ENCODE results near the gene MAP2K6. TPM values are rescaled to one million over a fixed set of nuclear protein-coding genes. Genes with fewer than 3 reads are reported as not detected.
A peak's percentile ranks its signal among the peaks of the same experiment; 100 is the strongest.

The MAP2K6 gene
- total RNA-seq, 2 experiments from 2014 or later: 2.7 to 3.4 TPM

DNA sequence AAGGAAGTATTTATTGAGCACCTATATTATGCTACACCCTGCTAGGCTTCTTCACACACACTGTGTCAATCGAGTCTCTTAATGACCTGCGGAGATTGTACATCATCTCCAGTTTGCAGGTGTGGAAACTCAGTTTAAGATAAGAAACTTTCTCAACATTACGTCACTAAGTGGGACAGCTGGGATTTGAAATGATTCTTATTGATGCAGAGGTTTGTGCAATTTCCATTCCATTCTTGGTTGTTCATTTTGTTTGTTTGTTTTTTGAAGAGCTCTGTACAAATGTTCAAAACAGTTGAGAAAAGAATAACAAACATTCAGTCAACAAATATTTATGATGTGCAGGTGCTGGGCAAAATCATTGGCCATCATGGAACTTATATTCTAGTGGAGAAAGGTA is 84.8 kb downstream of the MAP2K6 start:
- Mint-ChIP-seq H3K27ac (no peak overlapping the region), H3K4me3 (no peak overlapping the region)

DNA sequence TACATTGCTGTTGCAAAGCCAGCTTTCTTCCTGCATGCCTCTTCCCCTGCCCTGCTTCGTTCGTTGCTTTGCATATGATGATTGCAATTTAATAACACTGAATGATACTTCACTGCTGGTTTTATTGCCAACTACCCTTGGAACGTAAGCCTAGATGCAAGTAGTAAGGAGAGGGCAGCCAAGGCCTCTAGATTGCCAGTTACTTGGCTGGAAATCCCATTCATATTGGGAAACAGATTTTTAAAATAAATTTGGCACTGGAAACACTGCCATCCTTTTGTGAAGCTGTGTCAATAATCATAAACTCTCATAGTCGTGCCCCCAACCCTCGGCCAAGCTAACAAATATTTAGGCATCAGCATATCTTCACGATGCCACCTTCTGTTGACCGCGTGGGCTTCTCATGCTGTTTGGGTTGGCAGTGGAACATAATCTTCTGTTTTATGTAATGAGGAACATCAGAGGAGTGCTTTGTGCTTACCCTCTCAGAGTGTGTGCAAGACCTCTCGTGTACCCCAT is 86.5 kb downstream of the MAP2K6 start:
- DNase-seq: no peak
- no peaks in the 10 kb centered on the region for H3K9me3 Mint-ChIP-seq (ENCODE audit: low read depth)
- POLR2A ChIA-PET: no interaction called here
- ATAC-seq: no peak
- peaks cover 2% of the 10 kb centered on the region for H3K36me3 Mint-ChIP-seq (ENCODE audit: low read depth)
- H3K4me1 Mint-ChIP-seq: peaks cover 25% of the 10 kb centered on the region
- intact Hi-C loops (cut with DNase I, micrococcal nuclease): loop anchor here in 1 of 2 experiments (10.0 kb wide), 1 partner anchor 176 kb away; the partner anchor contains the start of gene ABCA5
- CTCF ChIA-PET: interaction anchor here (0.8 to 1.3 kb wide), 4 partner anchors 16 to 24 kb away, joined by 3 to 4 read pairs (median 3); no protein-coding TSS in a partner anchor
- H3K27ac Mint-ChIP-seq: no peak overlapping the region
- H3K27me3 Mint-ChIP-seq: no peaks in the 10 kb centered on the region
- H3K4me3 Mint-ChIP-seq: no peak overlapping the region

More for the DNA sequence above, 84.8 kb downstream of the MAP2K6 start:
- intact Hi-C loops (cut with DNase I, micrococcal nuclease): no loop called here
- CTCF ChIA-PET: interaction anchor here (1.0 to 1.1 kb wide), 2 partner anchors 13 to 154 kb away, joined by 3 read pairs; no protein-coding TSS in a partner anchor
- Mint-ChIP-seq H3K4me1 (peaks cover 25% of the 10 kb centered on the region), H3K36me3 (ENCODE audit: low read depth) (no peaks in the 10 kb centered on the region), H3K9me3 (ENCODE audit: low read depth) (no peaks in the 10 kb centered on the region), H3K27me3 (no peaks in the 10 kb centered on the region)
- no peak for ATAC-seq
- no peak for DNase-seq
- POLR2A ChIA-PET: no interaction called here

DNA sequence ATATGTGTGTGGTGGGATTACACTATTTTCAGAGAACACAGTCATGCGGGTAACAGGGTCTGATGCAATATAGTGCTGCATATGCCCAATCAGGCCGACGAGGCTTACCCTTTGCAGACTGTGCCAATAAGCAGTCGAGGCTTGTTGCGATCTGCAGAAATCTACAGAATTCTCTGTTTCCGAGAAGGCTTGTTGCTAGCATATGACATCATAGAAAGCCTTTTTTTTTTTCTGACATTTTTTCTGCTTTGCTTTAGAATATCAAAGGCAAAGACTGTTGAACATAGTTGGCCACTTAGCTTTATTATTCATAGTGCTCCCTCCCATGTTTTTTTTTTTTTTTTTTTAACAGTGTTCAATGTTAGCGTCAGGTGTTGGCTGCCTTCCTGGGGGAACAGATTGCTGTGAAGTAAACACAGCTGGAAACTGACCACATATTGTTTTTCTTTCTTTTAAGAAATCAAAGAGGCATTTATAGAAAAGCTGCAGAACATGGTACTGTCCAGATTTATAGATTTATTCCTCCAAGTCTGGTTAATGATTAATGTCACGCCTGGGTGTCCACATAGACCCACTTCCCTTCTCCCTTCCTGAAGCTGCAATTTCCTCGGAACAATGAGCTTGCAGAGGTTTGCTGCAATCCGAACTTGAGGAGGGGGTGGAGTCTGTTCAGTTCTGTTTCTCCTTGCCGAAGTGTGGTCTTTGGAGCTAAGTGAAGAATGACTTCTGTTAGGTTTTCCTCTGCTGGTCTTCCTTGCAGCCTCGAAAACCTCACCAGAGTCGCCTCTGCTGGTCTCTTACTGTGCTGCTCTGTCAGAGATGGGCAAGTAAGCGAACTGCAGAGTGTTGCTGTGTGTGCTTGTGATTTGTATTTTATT is 87.3 kb downstream of the MAP2K6 start:
- Mint-ChIP-seq H3K9me3 (ENCODE audit: low read depth) (no peaks in the 10 kb centered on the region), H3K4me3 (peak overlapping the region; percentile 16), H3K27ac (peak overlapping the region; percentile 74), H3K4me1 (peaks cover 23% of the 10 kb centered on the region), H3K27me3 (no peaks in the 10 kb centered on the region), H3K36me3 (ENCODE audit: low read depth) (peaks cover 3% of the 10 kb centered on the region)
- ATAC-seq: peak; percentile 55
- DNase-seq: peak; percentile 25
- intact Hi-C loops (cut with DNase I, micrococcal nuclease): loop anchor here in 1 of 2 experiments (10.0 kb wide), 1 partner anchor 177 kb away; the partner anchor contains the start of gene ABCA5
- POLR2A ChIA-PET: interaction anchor here (0.6 to 0.7 kb wide), 2 partner anchors 35 to 71 kb away, joined by 4 to 7 read pairs; no protein-coding TSS in a partner anchor
- CTCF ChIA-PET: interaction anchor here (0.8 to 1.6 kb wide), 3 partner anchors 15 to 30 kb away, joined by 3 to 5 read pairs (median 3); no protein-coding TSS in a partner anchor

DNA sequence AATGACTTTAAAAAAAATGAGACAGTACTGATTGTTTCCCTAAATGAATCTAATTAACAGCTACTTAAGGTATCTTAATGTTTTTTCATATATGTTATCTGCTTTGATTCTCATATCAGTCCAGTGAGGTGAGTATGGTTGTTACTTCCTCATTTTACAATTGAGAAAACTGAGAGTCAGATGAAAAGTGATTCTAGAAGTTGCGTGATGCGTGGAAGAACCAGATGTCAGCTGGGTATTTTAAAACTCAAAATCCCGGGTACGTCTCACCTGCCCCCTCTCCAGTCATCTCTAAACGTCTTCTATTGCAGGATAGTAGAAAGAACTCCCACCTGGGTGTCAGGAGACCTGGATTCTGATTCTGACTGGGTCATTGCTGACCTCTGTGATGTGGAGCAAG is 89.2 kb downstream of the MAP2K6 start:
- DNase-seq (no peak), ATAC-seq (no peak)
- Mint-ChIP-seq H3K27ac (no peak overlapping the region), H3K27me3 (no peaks in the 10 kb centered on the region), H3K36me3 (ENCODE audit: low read depth) (peaks cover 3% of the 10 kb centered on the region), H3K9me3 (ENCODE audit: low read depth) (no peaks in the 10 kb centered on the region), H3K4me1 (peaks cover 23% of the 10 kb centered on the region), H3K4me3 (no peak overlapping the region)
- intact Hi-C loops (cut with DNase I, micrococcal nuclease): loop anchor here in 1 of 2 experiments (10.0 kb wide), 1 partner anchor 179 kb away; the partner anchor contains the start of gene ABCA5
- ChIA-PET POLR2A (no interaction called here), CTCF (interaction anchor here (0.8 to 1.3 kb wide), 2 partner anchors 8 to 10 kb away, joined by 3 read pairs; no protein-coding TSS in a partner anchor)

DNA sequence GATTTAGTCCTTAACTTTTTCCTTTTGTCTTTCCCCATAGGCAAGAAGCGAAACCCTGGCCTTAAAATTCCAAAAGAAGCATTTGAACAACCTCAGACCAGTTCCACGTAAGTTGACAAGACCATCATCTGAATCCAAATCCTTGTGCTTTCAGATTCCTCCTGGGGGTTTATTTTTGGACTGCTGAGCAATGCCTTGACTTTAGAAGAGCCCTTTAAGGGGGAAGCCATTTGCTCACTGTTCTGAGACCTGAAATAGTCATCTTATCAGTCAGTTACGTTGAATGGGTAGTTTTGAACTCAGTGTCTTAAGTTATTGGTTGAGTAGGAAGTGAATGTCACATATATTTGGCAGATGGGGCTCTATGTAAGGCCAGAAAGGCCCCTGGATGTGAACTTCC is 91.2 kb downstream of the MAP2K6 start:
- Mint-ChIP-seq H3K4me1 (peaks cover 24% of the 10 kb centered on the region), H3K36me3 (ENCODE audit: low read depth) (peaks cover 6% of the 10 kb centered on the region), H3K4me3 (no peak overlapping the region), H3K27ac (peak overlapping the region; percentile 13), H3K9me3 (ENCODE audit: low read depth) (no peaks in the 10 kb centered on the region), H3K27me3 (no peaks in the 10 kb centered on the region)
- ATAC-seq (no peak), DNase-seq (no peak)
- intact Hi-C loops (cut with DNase I, micrococcal nuclease): loop anchor here in 1 of 2 experiments (10.0 kb wide), 1 partner anchor 181 kb away; the partner anchor contains the start of gene ABCA5
- POLR2A ChIA-PET: no interaction called here
- CTCF ChIA-PET: interaction anchor here (1.6 kb wide), 2 partner anchors 11 to 12 kb away, joined by 5 to 6 read pairs; no protein-coding TSS in a partner anchor

DNA sequence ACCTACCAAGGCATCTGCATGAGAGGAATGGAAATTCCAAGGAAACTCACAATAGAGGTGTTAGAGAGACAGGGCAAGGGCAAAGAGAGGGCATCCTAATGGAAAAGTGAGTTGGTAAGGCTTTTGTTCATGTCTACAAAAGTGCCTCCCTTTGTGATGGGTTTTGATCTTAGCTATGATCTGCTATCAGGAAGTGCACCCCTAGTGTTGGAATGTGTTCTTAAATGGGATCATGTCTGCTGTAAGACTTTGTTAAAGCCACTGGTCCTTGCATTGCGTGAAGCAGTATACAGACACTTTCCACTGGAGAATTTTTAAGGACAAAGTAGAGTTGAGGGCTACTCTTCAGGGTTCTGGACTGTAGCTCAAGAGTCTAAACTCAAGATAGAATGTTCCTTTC is 92.0 kb downstream of the MAP2K6 start:
- ATAC-seq (no peak), DNase-seq (no peak)
- H3K9me3 Mint-ChIP-seq (ENCODE audit: low read depth): no peaks in the 10 kb centered on the region
- no peak overlapping the region for H3K4me3 Mint-ChIP-seq
- intact Hi-C loops (cut with DNase I, micrococcal nuclease): loop anchor here in 1 of 2 experiments (10.0 kb wide), 1 partner anchor 182 kb away; the partner anchor contains the start of gene ABCA5
- ChIA-PET CTCF (interaction anchor here (0.6 to 1.6 kb wide), 9 partner anchors 9 to 1643 kb away, joined by 3 to 6 read pairs (median 3); no protein-coding TSS in a partner anchor), POLR2A (interaction anchor here (0.6 to 0.7 kb wide), 2 partner anchors 194 to 549 kb away, joined by 4 read pairs; no protein-coding TSS in a partner anchor)
- H3K4me1 Mint-ChIP-seq: peaks cover 21% of the 10 kb centered on the region
- H3K27ac Mint-ChIP-seq: no peak overlapping the region
- H3K27me3 Mint-ChIP-seq: no peaks in the 10 kb centered on the region
- peaks cover 6% of the 10 kb centered on the region for H3K36me3 Mint-ChIP-seq (ENCODE audit: low read depth)

DNA sequence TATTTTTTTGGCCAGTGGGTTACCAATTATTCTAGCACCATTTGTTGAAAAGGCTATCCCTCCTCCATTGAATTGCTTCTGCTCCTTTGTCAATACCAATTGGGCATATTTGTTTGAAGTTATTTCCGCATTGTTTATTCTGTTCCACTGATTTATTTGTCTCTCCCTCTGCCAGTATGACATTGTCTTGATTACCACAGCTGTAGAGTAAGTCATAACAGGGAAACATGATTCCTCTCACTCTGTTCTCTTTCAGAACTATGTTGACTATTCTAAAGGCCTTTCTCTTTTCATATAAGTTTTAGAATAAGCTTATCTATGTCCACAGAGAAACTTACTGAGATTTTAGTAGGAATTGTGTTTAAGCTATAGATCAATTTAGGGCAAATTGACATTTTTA is 94.3 kb downstream of the MAP2K6 start:
- intact Hi-C loops (cut with DNase I, micrococcal nuclease): loop anchor here in 1 of 2 experiments (10.0 kb wide), 1 partner anchor 184 kb away; the partner anchor contains the start of gene ABCA5
- Mint-ChIP-seq H3K36me3 (ENCODE audit: low read depth) (peaks cover 6% of the 10 kb centered on the region), H3K27me3 (no peaks in the 10 kb centered on the region), H3K9me3 (ENCODE audit: low read depth) (no peaks in the 10 kb centered on the region), H3K4me1 (peaks cover 7% of the 10 kb centered on the region), H3K4me3 (no peak overlapping the region), H3K27ac (no peak overlapping the region)
- CTCF ChIA-PET: interaction anchor here (1.1 to 1.3 kb wide), 2 partner anchors 16 to 58 kb away, joined by 3 to 4 read pairs; no protein-coding TSS in a partner anchor
- POLR2A ChIA-PET: no interaction called here
- DNase-seq (no peak), ATAC-seq (no peak)

DNA sequence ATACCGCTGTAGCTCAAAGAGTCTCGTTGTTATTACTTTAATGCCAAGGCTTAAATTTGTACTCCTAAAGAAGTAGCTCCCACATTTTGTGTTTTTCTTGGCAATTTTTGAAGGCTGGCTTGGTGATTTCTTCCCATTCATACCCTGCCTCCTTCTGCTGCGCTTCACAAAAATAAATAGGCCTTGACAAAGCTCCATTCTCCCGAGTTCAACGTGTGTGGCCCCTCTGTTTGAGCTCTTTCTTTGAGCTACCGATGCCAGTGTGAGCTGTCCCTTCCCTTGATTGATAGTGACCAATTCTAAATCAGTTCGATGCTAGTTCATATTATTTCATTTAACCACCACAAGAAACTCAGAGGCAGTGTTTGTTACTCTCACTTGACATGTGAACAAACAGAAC is 96.8 kb downstream of the MAP2K6 start:
- CTCF ChIA-PET: interaction anchor here (3.4 kb wide), 1 partner anchor 13 kb away, joined by 30 read pairs; no protein-coding TSS in a partner anchor
- POLR2A ChIA-PET: no interaction called here
- peaks cover 5% of the 10 kb centered on the region for H3K4me1 Mint-ChIP-seq
- H3K27ac Mint-ChIP-seq: no peak overlapping the region
- intact Hi-C loops (cut with DNase I, micrococcal nuclease): no loop called here
- no peak overlapping the region for H3K4me3 Mint-ChIP-seq
- ATAC-seq (no peak), DNase-seq (no peak)
- no peaks in the 10 kb centered on the region for H3K27me3 Mint-ChIP-seq
- peaks cover 4% of the 10 kb centered on the region for H3K36me3 Mint-ChIP-seq (ENCODE audit: low read depth)
- no peaks in the 10 kb centered on the region for H3K9me3 Mint-ChIP-seq (ENCODE audit: low read depth)

DNA sequence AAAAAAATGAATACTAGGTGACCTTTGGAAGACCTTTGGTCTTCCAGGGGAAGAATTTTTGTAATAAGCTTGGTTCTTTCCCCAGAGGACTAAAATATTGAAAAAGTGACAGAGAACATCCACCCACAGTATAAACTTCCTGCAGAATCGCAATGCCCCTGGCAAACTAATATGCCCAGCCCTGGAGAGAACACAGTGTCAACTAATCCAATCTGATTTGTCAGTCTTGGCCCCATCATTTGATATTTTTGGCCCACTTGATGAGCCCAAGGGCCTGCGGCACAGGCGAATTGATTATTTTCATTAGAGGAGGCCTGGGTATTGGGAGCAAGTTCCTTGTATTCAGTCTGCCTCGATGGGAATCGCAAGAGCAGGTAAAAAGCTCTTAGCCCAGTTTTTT is 98.4 kb downstream of the MAP2K6 start:
- DNase-seq (no peak), ATAC-seq (no peak)
- intact Hi-C loops (cut with DNase I, micrococcal nuclease): no loop called here
- POLR2A ChIA-PET: no interaction called here
- Mint-ChIP-seq H3K4me1 (peaks cover 9% of the 10 kb centered on the region), H3K9me3 (ENCODE audit: low read depth) (no peaks in the 10 kb centered on the region), H3K27ac (no peak overlapping the region), H3K4me3 (no peak overlapping the region), H3K36me3 (ENCODE audit: low read depth) (peaks cover 10% of the 10 kb centered on the region), H3K27me3 (no peaks in the 10 kb centered on the region)
- CTCF ChIA-PET: interaction anchor here (3.4 kb wide), 1 partner anchor 11 kb away, joined by 30 read pairs; no protein-coding TSS in a partner anchor

DNA sequence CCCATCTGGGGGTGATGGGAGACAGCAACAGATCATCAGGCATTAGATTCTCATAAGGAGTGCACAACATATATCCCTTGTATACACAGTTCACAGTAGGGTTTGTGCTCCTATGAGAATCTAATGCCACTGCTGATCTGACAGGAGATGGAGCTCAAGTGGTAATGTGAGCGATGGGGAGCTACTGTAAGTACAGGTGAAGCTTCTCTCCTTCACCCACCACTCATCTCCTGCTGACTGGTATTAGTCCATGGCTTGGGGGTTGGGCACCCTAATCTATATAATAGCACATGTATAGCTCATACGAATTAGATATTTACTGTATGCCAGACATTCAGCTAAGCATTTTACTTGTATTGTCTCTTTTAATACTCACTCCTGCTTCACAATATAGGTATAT is 101.7 kb downstream of the MAP2K6 start:
- DNase-seq: no peak
- Mint-ChIP-seq H3K9me3 (ENCODE audit: low read depth) (no peaks in the 10 kb centered on the region), H3K27ac (no peak overlapping the region), H3K4me3 (no peak overlapping the region), H3K27me3 (no peaks in the 10 kb centered on the region), H3K36me3 (ENCODE audit: low read depth) (peaks cover 31% of the 10 kb centered on the region), H3K4me1 (peaks cover 4% of the 10 kb centered on the region)
- POLR2A ChIA-PET: no interaction called here
- ATAC-seq: no peak
- CTCF ChIA-PET: interaction anchor here (0.8 to 1.2 kb wide), 2 partner anchors 9 to 15 kb away, joined by 3 to 5 read pairs; no protein-coding TSS in a partner anchor
- intact Hi-C loops (cut with DNase I, micrococcal nuclease): no loop called here

DNA sequence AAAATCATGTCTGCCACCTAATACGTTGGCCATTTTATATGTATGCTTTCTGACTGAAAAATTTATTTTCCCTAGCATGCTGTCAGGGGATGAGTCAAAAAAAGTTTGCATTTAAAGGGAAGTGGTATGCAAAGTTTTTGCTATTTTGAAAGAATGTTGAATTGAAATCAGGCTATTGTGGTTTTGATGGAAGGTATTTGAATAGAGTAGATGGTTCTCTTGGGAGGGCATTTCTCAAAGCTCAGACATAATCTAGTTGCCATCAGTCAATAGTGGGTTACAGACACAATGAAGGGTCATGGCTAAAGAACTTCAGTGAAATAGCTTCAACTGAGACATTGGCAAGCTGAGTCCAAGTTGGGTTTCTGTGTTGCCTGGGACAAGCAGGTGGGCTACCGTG is 102.4 kb downstream of the MAP2K6 start:
- H3K36me3 Mint-ChIP-seq (ENCODE audit: low read depth): peaks cover 31% of the 10 kb centered on the region
- no peak overlapping the region for H3K27ac Mint-ChIP-seq
- ATAC-seq: no peak
- no peaks in the 10 kb centered on the region for H3K9me3 Mint-ChIP-seq (ENCODE audit: low read depth)
- ChIA-PET POLR2A (no interaction called here), CTCF (interaction anchor here (0.8 kb wide), 1 partner anchor 16 kb away, joined by 3 read pairs; no protein-coding TSS in a partner anchor)
- H3K4me3 Mint-ChIP-seq: no peak overlapping the region
- no peaks in the 10 kb centered on the region for H3K27me3 Mint-ChIP-seq
- DNase-seq: no peak
- intact Hi-C loops (cut with DNase I, micrococcal nuclease): no loop called here
- H3K4me1 Mint-ChIP-seq: peaks cover 4% of the 10 kb centered on the region

All from activated CD4-positive, alpha-beta T cell treated with anti-CD3 and anti-CD28 coated beads for 36 hours (primary cell).